ENCODE data around the gene SLC12A5.

DNA sequence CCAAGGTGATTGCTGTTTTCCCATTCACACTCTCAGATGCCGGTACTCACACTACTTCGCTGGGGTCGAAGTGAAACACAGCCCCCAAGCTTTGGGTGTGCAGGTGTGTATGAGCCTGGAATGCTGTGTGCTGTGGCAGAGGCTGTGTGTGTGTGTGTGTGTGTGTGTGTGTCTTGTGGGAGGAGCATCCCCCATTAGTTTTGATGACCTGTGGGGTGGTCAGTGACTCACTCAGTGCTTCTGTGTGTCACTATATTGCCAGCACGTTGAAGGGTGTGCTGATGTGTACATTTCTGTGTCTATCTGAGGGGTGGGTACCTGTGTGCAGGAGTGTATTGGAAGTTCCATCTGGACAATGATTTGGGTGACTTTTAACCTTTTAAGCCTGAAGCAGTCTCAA is 5.0 kb upstream of the SLC12A5 start:
- TF ChIP-seq, protein P1, sequence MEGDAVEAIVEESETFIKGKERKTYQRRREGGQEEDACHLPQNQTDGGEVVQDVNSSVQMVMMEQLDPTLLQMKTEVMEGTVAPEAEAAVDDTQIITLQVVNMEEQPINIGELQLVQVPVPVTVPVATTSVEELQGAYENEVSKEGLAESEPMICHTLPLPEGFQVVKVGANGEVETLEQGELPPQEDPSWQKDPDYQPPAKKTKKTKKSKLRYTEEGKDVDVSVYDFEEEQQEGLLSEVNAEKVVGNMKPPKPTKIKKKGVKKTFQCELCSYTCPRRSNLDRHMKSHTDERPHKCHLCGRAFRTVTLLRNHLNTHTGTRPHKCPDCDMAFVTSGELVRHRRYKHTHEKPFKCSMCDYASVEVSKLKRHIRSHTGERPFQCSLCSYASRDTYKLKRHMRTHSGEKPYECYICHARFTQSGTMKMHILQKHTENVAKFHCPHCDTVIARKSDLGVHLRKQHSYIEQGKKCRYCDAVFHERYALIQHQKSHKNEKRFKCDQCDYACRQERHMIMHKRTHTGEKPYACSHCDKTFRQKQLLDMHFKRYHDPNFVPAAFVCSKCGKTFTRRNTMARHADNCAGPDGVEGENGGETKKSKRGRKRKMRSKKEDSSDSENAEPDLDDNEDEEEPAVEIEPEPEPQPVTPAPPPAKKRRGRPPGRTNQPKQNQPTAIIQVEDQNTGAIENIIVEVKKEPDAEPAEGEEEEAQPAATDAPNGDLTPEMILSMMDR (conservative IDR thresholded peaks at IDR 0.05 in 1 of 2, IDR thresholded peaks at IDR 0.05 in 1 of 2; ENCODE audit: low read depth in 1 of 2, low read length in 2 of 2): no peak
- no peak for TF ChIP-seq EZH2 (IDR thresholded peaks at IDR 0.05; ENCODE audit: low read length, missing control alignments)
